Measurements from ENCODE around the gene AMIGO3.

DNA sequence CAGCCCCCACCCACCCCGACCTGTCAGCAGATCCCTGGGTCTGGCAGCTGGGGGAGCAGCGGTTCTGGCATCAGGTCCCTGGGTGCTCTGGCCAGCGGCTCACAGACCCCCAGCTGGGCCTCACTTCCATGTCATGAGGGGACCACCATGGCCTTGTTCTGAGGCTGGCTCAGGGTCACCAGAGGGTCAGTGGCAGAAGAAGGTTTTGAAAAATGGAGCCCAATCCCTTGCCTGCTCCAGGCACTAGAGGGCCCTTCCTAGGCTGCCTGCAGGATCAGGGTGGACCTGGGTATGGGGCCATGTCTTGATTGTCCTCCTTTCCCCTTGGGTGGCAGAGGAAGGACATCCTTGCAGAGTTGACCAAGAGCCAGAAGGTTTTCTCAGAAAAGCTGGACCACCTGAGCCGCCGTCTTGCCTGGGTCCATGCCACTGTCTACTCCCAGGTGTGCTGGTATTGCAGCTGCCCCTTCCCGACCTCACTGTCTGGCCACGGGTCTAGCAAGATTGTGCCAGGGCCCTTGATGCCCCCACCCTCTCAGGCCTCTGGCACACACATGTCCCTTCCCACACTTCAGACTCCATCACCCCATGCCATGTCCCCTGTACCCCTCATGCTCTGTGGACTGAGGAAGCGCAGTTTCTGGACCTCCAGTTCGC, 12.9 kb downstream of the AMIGO3 start:
- TF ChIP-seq EZH2phosphoT487 (IDR thresholded peaks at IDR 0.05; ENCODE audit: insufficient read depth, low read depth) (no peak), EZH2 (IDR thresholded peaks at IDR 0.05; ENCODE audit: insufficient read depth, poor library complexity, severe bottlenecking) (no peak)

All from GM23248 (cell line).